Adipose tissue (tissue), 3 donors: ENCODE measurements around the gene SH2D7. TPM values are rescaled to one million over a fixed set of nuclear protein-coding genes. Genes with fewer than 3 reads are reported as not detected.

Source experiments
- H3K27ac ChIP-seq: one replicate; pipeline ENCODE4 v1.5.1; 2013; ENCODE audit warnings: low read depth, low read length
- WGBS, 3 donors: extraction: QIAGEN DNeasy Blood & Tissue Kit; methylation state at CpG; one replicate each; pipeline ENCODE4 v1.1.7; 2013; 5-methylcytosine and 5-hydroxymethylcytosine counted together
- polyA plus RNA-seq, 3 donors: library from polyadenylated mRNA; stranded (reverse); fragments of 200-250 nt; gene quantifications; one replicate each; pipeline ENCODE4 v1.2.3, GENCODE V29; 2013
- donor health status: healthy with polysubstance abuse.
- donor health status: Bipolar disorder and iron deficiency.
- donor health status: healthy.

The SH2D7 gene
- polyA plus RNA-seq, 3 donors = 0.02 TPM; not detected in 2

- WGBS, 3 donors = 83 to 95% (median 89%) methylated on average over 3 of the region's 3 CpGs
- H3K27ac ChIP-seq = no peak overlapping the region
Measured at GRCh38 chr15:78111788-78112187, 19.4 kb downstream of the SH2D7 start.

- 62 to 81% (median 77%) methylated on average over 3 of the region's 3 CpGs for WGBS, 3 donors
- no peak overlapping the region for H3K27ac ChIP-seq
Measured at GRCh38 chr15:78112551-78112950, 20.2 kb downstream of the SH2D7 start.

- H3K27ac ChIP-seq = no peak overlapping the region
- WGBS, 3 donors = 89 to 91% (median 90%) methylated on average over 5 of the region's 5 CpGs
Measured at GRCh38 chr15:78120523-78120922, 28.2 kb downstream of the SH2D7 start.

- 79 to 82% (median 80%) methylated on average over 3 of the region's 3 CpGs for WGBS, 3 donors
- no peak overlapping the region for H3K27ac ChIP-seq
Measured at GRCh38 chr15:78125267-78125666, 32.9 kb downstream of the SH2D7 start.

- WGBS, 3 donors = 86 to 96% (median 93%) methylated on average over 2 of the region's 2 CpGs
- H3K27ac ChIP-seq = no peak overlapping the region
Measured at GRCh38 chr15:78127882-78128281, 35.5 kb downstream of the SH2D7 start.

GRCh38 chr15:78129077-78129750 is 36.9 kb downstream of the SH2D7 start:
- H3K27ac ChIP-seq = no peak overlapping the region
- WGBS, 3 donors = 48 to 78% (median 70%) methylated on average over 8 of the region's 8 CpGs

GRCh38 chr15:78129751-78130287 is 37.5 kb downstream of the SH2D7 start:
- WGBS, 3 donors = 87 to 94% (median 91%) methylated on average over 5 of the region's 5 CpGs
- H3K27ac ChIP-seq = no peak overlapping the region

- H3K27ac ChIP-seq = no peak overlapping the region
- 34 to 38% (median 37%) methylated on average over 39 to 51 of the region's 51 CpGs for WGBS, 3 donors
Measured at GRCh38 chr15:78130466-78131294, 38.3 kb downstream of the SH2D7 start.

- 0 to 1% (median 0%) methylated on average over 59 to 79 of the region's 79 CpGs for WGBS, 3 donors
Measured at GRCh38 chr15:78131295-78132061, 39.1 kb downstream of the SH2D7 start, which contains the start of gene CIB2. Gene CIB2, minus strand, starts transcription at chr15:78131445. Its CDS starts 230 bp downstream, at chr15:78131215.

GRCh38 chr15:78133801-78134200 is 41.4 kb downstream of the SH2D7 start:
- H3K27ac ChIP-seq = no peak overlapping the region
- 77 to 89% (median 79%) methylated on average over 2 of the region's 2 CpGs for WGBS, 3 donors

More at GRCh38 chr15:78131295-78132061, 39.1 kb downstream of the SH2D7 start, which contains the start of gene CIB2:
- H3K27ac ChIP-seq = peak within 1 kb of the TSS; percentile 57

- no peak overlapping the region for H3K27ac ChIP-seq
- WGBS, 3 donors = 86 to 94% (median 93%) methylated on average over 5 of the region's 5 CpGs
Measured at GRCh38 chr15:78139578-78139977, 47.2 kb downstream of the SH2D7 start.

GRCh38 chr15:78140292-78140691 is 47.9 kb downstream of the SH2D7 start:
- H3K27ac ChIP-seq = no peak overlapping the region

GRCh38 chr15:78142332-78142731 is 50.0 kb downstream of the SH2D7 start:
- WGBS, 3 donors = 89 to 95% (median 93%) methylated on average over 3 of the region's 3 CpGs
- no peak overlapping the region for H3K27ac ChIP-seq

- 83 to 88% (median 88%) methylated on average over 4 of the region's 4 CpGs for WGBS, 3 donors
Measured at GRCh38 chr15:78146425-78147154, 54.2 kb downstream of the SH2D7 start.

GRCh38 chr15:78147566-78147965 is 55.2 kb downstream of the SH2D7 start:
- 86 to 90% (median 89%) methylated on average over 6 of the region's 6 CpGs for WGBS, 3 donors
- no peak overlapping the region for H3K27ac ChIP-seq

More at GRCh38 chr15:78146425-78147154, 54.2 kb downstream of the SH2D7 start:
- no peak overlapping the region for H3K27ac ChIP-seq

GRCh38 chr15:78148392-78149067 is 56.2 kb downstream of the SH2D7 start:
- H3K27ac ChIP-seq = no peak overlapping the region
- WGBS, 3 donors = 12 to 20% (median 19%) methylated on average over 14 of the region's 14 CpGs

GRCh38 chr15:78149068-78149804 is 56.9 kb downstream of the SH2D7 start, which contains the start of gene IDH3A:
Gene IDH3A, plus strand, starts transcription at chr15:78149362. Its CDS starts 42 bp downstream, at chr15:78149404.
- no peak within 1 kb of the TSS for H3K27ac ChIP-seq
- 0 to 1% (median 1%) methylated on average over 72 to 79 of the region's 79 CpGs for WGBS, 3 donors
